ENCODE measurements around the gene LRTM1.

DNA sequence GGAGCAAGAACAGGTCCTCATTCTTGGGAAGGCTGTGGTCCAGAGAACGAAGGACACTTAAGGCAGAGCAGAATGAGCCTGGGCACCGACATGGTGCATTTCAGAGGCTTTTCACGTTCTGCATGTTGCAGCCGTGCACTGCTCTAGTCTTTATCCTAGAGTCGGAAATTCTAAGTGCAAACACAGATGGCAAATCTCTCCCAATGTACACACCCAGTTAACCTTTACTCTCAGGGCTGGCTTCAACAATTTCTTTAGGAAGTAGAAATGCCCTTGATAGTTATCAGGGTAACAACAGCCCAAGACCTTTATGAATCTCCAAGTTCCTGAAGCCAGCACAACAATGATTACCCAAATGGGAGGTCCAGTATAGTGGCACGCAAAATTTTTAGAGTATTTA, 39.1 kb upstream of the LRTM1 start:
- TF ChIP-seq, protein P1, sequence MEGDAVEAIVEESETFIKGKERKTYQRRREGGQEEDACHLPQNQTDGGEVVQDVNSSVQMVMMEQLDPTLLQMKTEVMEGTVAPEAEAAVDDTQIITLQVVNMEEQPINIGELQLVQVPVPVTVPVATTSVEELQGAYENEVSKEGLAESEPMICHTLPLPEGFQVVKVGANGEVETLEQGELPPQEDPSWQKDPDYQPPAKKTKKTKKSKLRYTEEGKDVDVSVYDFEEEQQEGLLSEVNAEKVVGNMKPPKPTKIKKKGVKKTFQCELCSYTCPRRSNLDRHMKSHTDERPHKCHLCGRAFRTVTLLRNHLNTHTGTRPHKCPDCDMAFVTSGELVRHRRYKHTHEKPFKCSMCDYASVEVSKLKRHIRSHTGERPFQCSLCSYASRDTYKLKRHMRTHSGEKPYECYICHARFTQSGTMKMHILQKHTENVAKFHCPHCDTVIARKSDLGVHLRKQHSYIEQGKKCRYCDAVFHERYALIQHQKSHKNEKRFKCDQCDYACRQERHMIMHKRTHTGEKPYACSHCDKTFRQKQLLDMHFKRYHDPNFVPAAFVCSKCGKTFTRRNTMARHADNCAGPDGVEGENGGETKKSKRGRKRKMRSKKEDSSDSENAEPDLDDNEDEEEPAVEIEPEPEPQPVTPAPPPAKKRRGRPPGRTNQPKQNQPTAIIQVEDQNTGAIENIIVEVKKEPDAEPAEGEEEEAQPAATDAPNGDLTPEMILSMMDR (IDR thresholded peaks at IDR 0.05): no peak
- no peak for TF ChIP-seq POLR2A (IDR thresholded peaks at IDR 0.05)
- TF ChIP-seq POLR2AphosphoS5 (IDR thresholded peaks at IDR 0.05): no peak
